Stimulated activated CD8-positive, alpha-beta memory T cell treated with anti-CD3 and anti-CD28 coated beads, Interleukin-4, amount 100 ng/mL, for 48 hours (primary cell): ENCODE measurements around the gene WRNIP1.

Experiments used
- DNase-seq: peaks from one replicate; pipeline ENCODE4 v3.0.0-alpha.2; 2020

The WRNIP1 gene

GRCh38 chr6:2765166-2765895 lies at the start of gene WRNIP1:
TSS of gene WRNIP1 (plus strand) at chr6:2765393. CDS start at chr6:2765623, 230 bp downstream.
- peak; percentile 96 for DNase-seq

- DNase-seq, result no peak
Observed at GRCh38 chr6:2715737-2716136, 49.5 kb upstream of the WRNIP1 start.

GRCh38 chr6:2716936-2717700 lies 48.1 kb upstream of the WRNIP1 start:
- DNase-seq, result no peak

- no peak for DNase-seq
Observed at GRCh38 chr6:2718334-2719092, 46.7 kb upstream of the WRNIP1 start.

- no peak for DNase-seq
Observed at GRCh38 chr6:2719093-2719455, 46.1 kb upstream of the WRNIP1 start.

GRCh38 chr6:2721219-2721618 lies 44.0 kb upstream of the WRNIP1 start:
- DNase-seq, result no peak

DNA sequence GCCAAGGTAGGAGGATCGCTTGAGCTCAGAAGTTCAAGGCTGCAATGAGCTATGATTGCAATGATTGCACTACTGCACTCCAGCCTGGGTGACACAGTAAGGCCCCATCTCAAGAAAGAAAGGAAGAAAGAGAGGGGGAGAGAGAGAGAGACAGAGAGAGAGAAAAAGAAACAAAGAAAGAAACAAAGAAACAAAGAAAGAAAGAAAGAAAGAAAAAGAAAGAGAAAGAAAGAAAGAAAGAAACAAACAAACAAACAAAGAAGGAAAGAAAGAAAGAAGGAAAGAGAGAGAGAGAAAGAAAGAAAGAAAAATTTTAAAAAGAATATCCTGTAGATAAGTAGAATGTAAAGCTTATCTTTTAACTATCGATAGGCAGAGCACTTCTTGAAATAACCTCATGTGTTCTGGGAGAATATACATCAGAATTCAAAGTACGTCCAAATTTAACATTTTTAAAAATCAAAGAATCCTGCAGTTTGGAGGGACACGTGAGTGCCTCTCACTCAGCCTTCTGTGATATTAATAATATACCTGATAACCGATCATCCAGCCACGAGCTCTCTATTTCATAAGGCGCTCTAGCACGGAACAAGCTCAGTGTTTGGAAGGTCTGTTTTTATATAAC lies 39.7 kb upstream of the WRNIP1 start:
- no peak for DNase-seq

DNA sequence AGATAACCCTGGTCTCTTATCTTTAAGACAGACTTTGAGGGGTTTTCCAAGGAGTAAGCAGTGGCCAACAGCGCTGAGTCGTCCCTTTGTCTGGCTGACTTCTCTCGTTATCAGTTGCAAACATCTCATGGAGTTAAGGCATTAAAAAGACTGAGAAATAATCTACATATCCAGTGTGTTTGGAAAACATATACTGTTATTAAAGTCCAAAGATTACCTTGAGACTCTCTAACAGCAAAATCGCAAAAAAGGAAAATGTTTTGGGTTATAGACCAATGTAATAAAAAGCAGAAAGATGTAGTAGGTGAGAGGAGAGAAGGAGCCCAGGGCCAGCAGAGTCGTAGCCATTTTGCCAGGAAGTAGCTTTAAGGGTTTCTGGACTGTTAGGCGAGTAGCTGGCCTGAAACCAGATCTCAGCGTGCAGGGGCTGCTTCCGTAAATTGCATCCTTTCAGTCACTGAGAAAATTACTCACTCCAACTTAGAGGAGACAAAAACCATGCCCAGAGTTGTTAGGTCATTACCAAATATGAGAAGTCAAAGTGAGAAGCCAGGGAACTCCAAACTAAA lies 39.1 kb upstream of the WRNIP1 start:
- DNase-seq, result no peak

- DNase-seq, result no peak
Observed at GRCh38 chr6:2729921-2730320, 35.3 kb upstream of the WRNIP1 start.

DNA sequence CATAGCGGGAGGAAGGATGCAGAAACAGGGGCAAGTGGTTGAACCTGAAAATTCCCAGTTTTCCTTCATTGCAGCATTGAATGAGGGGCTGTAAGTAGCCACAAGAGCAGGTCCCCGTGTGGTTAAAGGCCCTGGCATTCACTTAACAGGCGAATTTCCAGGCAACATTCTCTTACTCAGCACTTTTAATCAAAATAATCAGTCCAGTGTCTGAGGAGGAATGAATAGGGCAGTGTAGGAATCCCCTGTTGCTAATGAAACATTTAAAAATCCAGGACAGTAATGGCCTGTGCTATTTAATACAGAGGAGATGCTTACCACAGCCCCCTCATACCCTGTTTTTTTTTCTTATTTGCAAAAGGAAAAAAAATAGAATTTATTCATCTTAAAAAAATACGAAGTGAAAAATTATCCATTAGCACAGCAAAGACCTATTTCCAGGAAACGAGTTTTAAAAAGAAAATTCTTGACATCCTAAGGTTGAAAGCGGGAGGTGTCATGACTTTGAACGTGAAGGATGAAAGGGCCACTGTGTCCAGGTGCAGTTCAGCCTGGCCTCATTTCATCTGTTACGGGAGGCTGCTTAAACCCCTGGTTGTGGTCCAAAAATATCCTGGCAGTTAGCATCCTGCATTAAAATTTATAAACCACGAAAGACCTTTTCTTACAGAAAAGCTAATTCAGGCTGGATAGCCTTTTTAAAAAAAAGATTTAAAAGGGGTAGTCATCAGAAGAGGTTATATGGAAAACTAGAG lies 34.7 kb upstream of the WRNIP1 start:
- no peak for DNase-seq

GRCh38 chr6:2731281-2731909 lies 33.8 kb upstream of the WRNIP1 start:
- no peak for DNase-seq

DNA sequence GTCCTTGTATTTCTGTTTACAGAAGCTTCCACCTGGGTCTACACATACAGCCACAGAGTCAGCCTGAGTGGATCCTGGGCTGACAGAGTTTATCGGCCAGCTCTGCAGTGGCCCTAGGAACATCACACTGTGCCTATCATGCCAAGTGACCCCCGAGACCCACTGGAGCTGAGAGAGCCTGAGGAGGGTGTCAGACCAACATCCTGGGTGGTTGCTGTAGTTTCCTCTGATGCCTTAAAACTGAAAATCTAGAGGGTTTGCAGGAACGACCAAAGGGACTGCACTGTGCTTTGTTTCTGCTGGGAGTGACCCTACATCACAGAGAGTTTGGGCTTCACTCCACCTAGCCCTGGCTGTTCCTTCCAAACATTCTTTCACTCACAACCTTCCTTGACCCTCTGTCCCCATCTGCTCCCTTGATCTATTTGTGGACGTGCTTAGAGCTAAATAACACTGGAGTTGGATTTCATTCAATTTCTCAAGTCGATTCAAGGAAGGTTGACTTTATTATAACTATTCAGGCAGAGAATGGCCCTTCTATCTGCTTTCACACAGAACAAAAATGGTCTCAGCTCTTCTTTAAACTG lies 32.6 kb upstream of the WRNIP1 start:
- DNase-seq, result no peak

DNA sequence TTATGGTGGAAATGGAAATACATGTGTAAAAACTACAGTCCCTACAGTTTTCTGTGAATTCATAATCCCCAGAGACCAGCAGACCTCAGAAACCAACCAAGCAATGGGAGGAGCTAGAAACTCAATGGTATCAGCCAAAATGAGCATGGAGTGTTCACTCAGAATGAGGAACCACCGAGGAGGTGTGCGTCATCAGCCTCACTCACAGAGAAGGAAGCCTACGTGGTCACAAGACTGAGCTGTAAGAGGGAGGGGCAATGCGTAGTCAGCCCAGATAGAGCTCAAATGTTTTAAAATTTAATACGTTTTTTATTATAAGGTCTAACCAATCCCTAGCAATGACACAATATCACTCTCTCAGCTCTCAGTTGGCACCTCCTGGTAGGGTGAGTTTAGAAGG lies 31.9 kb upstream of the WRNIP1 start:
- DNase-seq, result peak; percentile 65

- no peak for DNase-seq
Observed at GRCh38 chr6:2733736-2734480, 31.3 kb upstream of the WRNIP1 start.

DNA sequence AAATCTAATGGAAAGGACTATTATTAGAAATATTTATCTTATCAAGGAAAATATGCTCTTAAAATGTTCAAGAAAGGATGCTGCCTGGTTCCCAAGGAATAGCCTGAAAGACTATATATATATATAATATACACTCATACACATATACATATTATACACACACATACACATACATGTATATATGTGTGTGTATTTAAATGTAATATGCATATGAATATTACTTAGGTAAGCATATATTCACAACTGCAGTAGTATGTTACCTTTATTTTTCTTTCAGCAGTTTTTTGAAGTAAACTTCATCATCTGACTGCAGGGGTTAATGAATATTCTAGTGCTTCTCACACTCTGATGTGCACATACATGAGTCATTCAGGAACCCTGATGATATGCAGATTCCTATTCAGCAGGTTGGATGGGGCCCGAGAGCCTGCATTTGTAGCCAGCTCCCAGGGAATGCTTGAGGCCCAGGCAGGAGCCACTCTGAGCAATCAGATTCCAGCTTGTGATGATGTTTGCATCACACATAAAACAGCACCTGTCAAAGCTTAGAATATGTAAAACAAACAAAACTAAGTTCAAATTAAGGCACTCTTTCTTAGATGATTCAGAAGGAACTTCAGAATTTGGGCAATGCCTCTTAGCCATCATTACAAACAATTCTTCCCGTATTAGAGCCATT lies 30.6 kb upstream of the WRNIP1 start:
- no peak for DNase-seq

DNA sequence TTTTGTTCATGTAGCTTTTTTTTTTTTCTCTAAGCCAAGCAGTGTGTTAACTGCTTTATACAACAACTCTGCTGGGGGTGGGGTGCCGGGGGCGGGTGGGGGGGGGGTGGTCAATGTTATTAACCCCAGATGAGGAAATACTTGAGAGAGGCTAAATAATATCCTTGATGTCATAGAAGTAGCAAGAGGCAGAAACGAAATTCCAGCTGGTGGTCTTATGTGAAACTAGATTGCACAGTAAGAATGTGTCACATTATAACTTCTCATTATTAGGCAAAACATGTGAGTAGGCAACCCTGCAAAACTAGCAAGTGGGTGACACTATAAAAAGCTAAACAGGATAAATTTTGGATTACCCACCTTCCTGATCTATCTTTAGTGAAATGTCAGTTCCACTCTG lies 27.3 kb upstream of the WRNIP1 start:
- no peak for DNase-seq

DNA sequence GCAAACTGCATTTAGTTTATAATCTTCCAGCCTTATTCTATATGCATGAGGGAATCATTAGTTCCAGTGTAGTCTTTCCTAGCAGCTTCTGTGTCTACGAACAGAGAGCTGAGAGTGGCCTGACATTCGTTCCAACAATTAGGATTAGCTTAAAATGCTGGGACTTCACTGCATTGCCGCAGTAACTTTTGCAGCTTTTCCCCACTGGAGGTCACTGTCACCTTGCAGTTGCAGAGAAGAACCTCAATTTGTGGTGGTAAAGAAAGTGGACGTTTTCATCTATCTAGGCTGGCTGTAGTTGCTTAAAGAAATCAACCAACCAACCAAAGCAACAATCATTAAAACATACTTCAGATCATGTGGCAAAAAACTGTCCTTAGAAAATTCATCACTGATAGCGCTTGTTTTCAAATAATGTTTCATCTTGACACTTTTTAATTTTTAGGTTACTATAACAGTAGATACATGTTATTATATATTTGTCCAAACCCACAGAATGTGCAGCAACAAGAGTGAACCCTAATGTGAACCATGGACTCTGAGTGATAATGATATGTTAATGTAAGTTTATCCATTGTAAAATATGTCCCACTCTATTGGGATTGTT lies 26.7 kb upstream of the WRNIP1 start:
- DNase-seq, result peak; percentile 62

GRCh38 chr6:2739335-2739734 lies 25.9 kb upstream of the WRNIP1 start:
- DNase-seq, result no peak

DNA sequence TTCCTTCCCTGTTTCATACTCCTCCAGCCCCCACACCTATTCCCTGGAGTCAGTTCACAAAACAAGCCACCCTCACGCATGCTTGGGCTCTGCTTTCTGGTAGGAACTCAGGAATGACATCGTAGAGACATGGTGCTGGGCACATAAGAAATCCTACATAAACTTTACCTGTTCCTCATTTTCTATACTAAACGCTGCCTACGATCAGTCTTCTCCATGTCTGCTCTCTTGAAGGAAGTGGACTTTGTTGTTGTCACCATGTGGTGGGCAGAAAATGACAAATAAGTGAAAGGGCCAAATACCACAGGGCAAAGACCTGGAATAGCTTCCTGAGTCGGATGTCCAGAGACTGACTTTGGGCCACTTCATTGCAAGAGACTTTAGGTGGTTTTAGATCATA lies 24.6 kb upstream of the WRNIP1 start:
- DNase-seq, result no peak

DNA sequence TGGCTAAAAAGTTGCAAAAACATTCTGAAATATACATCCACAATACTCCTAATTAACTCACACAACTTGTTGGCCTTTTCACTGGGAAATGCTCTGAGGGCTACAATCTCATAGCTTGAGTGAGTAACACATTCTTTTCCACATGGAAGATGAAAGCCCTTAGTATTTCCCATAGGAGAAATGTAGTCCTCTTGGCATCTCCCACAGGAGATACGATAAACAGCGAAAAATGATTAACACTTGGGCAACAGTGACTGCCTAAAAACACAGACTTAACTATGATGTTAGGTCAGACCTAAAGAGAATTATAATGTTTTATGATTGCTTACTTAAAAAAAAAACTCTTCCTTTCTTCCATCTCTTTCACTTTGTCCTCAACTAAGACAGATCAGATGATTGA lies 23.4 kb upstream of the WRNIP1 start:
- no peak for DNase-seq
